ENCODE data around the gene FRY. TPM values are rescaled to one million over a fixed set of nuclear protein-coding genes. Genes with fewer than 3 reads are reported as not detected.

FRY gene
- total and polyA plus RNA-seq, 2 of the 13 experiments (the other 11 are each of a cell fraction or from before 2014, with no cell fraction given), result 8.2 to 13.1 TPM

GRCh38 chr13:32125221-32125689 lies 93.7 kb downstream of the FRY start:
- TF ChIP-seq ZNF670 (CRISPR knock-in tag; IDR thresholded peaks at IDR 0.05; ENCODE audit: borderline replicate concordance) (no peak), ZZZ3 (CRISPR knock-in tag; IDR thresholded peaks at IDR 0.05; ENCODE audit: borderline replicate concordance) (no peak), TARDBP (CRISPR knock-in tag; IDR thresholded peaks at IDR 0.05) (no peak), RNF219 (CRISPR knock-in tag; IDR thresholded peaks at IDR 0.05) (no peak), ZNF354B (CRISPR knock-in tag; IDR thresholded peaks at IDR 0.05) (no peak)
- TF ChIP-seq, protein P1, sequence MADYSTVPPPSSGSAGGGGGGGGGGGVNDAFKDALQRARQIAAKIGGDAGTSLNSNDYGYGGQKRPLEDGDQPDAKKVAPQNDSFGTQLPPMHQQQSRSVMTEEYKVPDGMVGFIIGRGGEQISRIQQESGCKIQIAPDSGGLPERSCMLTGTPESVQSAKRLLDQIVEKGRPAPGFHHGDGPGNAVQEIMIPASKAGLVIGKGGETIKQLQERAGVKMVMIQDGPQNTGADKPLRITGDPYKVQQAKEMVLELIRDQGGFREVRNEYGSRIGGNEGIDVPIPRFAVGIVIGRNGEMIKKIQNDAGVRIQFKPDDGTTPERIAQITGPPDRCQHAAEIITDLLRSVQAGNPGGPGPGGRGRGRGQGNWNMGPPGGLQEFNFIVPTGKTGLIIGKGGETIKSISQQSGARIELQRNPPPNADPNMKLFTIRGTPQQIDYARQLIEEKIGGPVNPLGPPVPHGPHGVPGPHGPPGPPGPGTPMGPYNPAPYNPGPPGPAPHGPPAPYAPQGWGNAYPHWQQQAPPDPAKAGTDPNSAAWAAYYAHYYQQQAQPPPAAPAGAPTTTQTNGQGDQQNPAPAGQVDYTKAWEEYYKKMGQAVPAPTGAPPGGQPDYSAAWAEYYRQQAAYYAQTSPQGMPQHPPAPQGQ (CRISPR knock-in tag; IDR thresholded peaks at IDR 0.05; ENCODE audit: borderline replicate concordance), result no peak
- CTCF ChIA-PET (ENCODE audit: low intra/inter-chr PET ratio, low total read pairs), result no interaction called here
- BruUV-seq (replicated peaks), result no TSS peak
- H3K4me1 ChIP-seq (ENCODE audit: insufficient read depth, low read length), result no peaks in the 10 kb centered on the region
- H3K9me3 ChIP-seq (ENCODE audit: low read length), result peaks cover 12% of the 10 kb centered on the region
- no peak overlapping the region for H3K4me2 ChIP-seq (ENCODE audit: low read depth, low read length)
- no peak overlapping the region for H3K9ac ChIP-seq (ENCODE audit: insufficient read depth, low read depth, low read length)
- no peaks in the 10 kb centered on the region for H3K27me3 ChIP-seq (ENCODE audit: control insufficient read depth in 1 of 2, insufficient read depth in 2 of 2, low read length in 2 of 2)
- FAIRE-seq (no peak), ATAC-seq (no peak), DNase-seq (ENCODE audit: low spot score) (no peak)
- peaks cover 5 to 7% of the 10 kb centered on the region in 2 experiments; a peak in 4 of 5 replicates for H3K36me3 ChIP-seq (replicated peaks in 1 of 2; ENCODE audit: control insufficient read depth in 1 of 2, insufficient read depth in 2 of 2, low read length in 2 of 2)
- WGBS (ENCODE audit: low lambda C conversion rate), result 94% methylated on average over 4 of the region's 4 CpGs
- no peaks in the 10 kb centered on the region for H3K79me2 ChIP-seq (ENCODE audit: insufficient read depth, low read length)
- no peak overlapping the region for H3K27ac ChIP-seq (ENCODE audit: extremely low read length, insufficient read depth, low read length)
- H2AFZ ChIP-seq (ENCODE audit: low read length), result no peak overlapping the region
- POLR2A ChIA-PET, result no interaction called here
- no peaks in the 10 kb centered on the region for H4K20me1 ChIP-seq (ENCODE audit: insufficient read depth, low read length)
- intact Hi-C loops (cut with micrococcal nuclease; ENCODE audit: unreplicated experiment), result no loop called here
- in situ Hi-C loops (cut with HindIII; ENCODE audit: extremely low pct_ligation_motif_present, low pct_unique_long_range_greater_than_20kb), result loop anchor here (25.0 kb wide), 1 partner anchor 88 kb away; the partner anchor contains the start of gene FRY
- H3K4me3 ChIP-seq (replicated peaks in 1 of 3; ENCODE audit: insufficient read depth in 1 of 3, low read depth in 2 of 3, low read length in 3 of 3), result no peak overlapping the region

All from HepG2 (cell line).